Measurements from ENCODE around the gene PHLPP1.

DNA sequence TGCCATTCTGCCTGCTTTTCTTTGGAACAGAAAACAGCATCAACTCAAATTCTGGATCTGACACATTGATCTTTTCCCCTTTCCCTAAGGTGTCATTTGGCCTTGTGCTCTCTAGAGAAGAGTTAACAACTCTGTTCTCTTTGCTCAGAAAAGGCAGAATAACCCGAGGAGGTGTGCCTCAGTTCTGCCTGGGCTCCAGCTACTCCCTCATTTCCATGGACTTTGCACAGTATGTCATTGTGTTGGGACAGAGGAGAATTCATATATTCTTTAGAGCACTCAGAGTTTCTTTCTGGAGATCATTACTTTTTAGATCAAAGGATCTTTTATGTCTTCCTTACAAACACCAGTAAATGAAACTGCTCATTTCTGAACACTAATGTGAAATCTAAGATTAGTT, 249.1 kb downstream of the PHLPP1 start:
- TF ChIP-seq EZH2phosphoT487 (IDR thresholded peaks at IDR 0.05; ENCODE audit: unreplicated experiment) (no peak), ZNF114 (CRISPR knock-in tag; IDR thresholded peaks at IDR 0.05) (no peak), POLR2AphosphoS5 (IDR thresholded peaks at IDR 0.05; ENCODE audit: low read depth) (no peak)
- TF ChIP-seq, protein P1, sequence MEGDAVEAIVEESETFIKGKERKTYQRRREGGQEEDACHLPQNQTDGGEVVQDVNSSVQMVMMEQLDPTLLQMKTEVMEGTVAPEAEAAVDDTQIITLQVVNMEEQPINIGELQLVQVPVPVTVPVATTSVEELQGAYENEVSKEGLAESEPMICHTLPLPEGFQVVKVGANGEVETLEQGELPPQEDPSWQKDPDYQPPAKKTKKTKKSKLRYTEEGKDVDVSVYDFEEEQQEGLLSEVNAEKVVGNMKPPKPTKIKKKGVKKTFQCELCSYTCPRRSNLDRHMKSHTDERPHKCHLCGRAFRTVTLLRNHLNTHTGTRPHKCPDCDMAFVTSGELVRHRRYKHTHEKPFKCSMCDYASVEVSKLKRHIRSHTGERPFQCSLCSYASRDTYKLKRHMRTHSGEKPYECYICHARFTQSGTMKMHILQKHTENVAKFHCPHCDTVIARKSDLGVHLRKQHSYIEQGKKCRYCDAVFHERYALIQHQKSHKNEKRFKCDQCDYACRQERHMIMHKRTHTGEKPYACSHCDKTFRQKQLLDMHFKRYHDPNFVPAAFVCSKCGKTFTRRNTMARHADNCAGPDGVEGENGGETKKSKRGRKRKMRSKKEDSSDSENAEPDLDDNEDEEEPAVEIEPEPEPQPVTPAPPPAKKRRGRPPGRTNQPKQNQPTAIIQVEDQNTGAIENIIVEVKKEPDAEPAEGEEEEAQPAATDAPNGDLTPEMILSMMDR (conservative IDR thresholded peaks at IDR 0.05; ENCODE audit: low read depth in 2 of 2), result no peak
